ENCODE measurements around the gene CLCN2.

DNA sequence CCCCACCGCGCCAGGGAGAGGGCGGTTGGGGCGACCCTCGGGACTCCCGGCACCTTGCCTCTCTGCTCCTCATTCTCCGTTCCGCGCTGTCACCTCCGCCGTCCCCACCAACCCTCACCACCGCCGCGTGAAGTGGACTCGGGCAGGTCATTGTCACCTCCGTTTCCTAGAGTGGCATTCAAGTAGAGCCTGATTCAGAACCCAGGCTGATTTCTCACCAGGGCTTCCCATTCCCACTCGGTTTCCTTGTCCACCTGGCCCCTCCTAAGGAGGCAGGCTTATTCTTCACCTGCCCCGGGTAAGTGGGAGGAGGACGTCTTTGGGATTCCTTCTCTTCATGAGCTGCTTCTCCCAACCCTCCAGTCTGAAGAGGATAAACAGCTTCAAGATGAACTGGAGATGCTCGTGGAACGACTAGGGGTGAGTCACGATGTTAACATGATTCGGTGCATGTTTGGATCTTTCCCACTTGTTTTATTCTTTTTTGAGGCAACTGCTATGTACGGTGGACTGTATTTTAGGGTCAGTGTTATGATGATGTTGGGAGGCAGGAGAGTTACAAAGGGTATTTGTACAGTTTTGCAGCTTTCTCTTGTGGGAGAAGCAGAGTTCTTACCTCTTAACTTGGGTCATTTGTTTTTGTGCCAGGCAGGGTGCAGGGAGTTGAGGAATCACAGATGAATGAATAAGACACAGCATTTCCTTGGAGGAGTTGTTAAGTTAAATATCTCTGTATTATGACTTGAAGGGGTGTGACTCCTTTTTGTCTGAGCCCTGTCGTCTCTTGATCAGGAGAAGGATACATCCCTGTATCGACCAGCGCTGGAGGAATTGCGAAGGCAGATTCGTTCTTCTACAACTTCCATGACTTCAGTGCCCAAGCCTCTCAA, 61.7 kb downstream of the CLCN2 start:
- TF ChIP-seq GATA2 (IDR thresholded peaks at IDR 0.05; ENCODE audit: low read depth, low read length) = no peak
- TF ChIP-seq GATA3 (IDR thresholded peaks at IDR 0.05; ENCODE audit: low read depth, low read length) = no peak
